ENCODE results near the gene C1QTNF2. TPM values are rescaled to one million over a fixed set of nuclear protein-coding genes. Genes with fewer than 3 reads are reported as not detected.

C1QTNF2 gene, protein sequence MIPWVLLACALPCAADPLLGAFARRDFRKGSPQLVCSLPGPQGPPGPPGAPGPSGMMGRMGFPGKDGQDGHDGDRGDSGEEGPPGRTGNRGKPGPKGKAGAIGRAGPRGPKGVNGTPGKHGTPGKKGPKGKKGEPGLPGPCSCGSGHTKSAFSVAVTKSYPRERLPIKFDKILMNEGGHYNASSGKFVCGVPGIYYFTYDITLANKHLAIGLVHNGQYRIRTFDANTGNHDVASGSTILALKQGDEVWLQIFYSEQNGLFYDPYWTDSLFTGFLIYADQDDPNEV
- total RNA-seq, result 0.07 TPM in 1 of 2 replicates, not detected in the other

DNA sequence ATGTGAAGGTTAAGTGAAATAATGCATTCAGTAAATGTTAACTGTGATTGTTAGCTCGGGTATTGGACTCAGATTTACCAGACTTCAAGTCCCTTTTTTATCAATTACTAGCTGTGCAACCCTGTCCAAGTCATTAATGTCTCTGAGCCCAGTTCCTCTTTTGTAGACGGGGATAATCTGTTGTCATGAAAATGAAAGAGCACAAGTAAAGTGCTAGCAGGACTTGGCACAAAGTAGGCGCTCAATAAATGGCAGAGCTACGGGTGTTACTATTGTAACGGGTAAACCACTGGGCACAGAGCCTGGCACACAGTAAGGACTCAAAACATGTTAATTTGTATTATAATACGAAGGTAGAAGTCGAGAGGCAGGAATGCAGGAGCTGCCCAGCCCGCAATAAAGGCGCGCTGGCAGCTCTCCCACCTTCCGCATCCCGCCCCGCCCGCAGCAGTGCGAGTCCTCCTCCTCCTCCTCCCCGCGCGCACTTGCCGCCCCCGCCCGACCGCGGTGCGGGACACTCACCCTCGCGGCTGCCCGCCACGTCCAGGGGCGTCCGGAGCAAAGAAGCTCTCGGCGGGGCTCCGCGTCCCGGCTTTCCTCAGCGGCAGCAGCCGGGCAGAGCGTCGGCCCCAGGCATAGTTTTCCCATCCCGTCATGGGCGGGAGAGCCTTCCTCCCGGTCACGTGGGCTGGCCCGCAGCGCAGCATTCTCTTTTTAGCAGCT is at the start of gene C1QTNF2:
Gene C1QTNF2 (minus strand): TSS at position 637 of the 723 bp plus-strand sequence. CDS start 15,615 bp downstream, outside the sequence.

DNA sequence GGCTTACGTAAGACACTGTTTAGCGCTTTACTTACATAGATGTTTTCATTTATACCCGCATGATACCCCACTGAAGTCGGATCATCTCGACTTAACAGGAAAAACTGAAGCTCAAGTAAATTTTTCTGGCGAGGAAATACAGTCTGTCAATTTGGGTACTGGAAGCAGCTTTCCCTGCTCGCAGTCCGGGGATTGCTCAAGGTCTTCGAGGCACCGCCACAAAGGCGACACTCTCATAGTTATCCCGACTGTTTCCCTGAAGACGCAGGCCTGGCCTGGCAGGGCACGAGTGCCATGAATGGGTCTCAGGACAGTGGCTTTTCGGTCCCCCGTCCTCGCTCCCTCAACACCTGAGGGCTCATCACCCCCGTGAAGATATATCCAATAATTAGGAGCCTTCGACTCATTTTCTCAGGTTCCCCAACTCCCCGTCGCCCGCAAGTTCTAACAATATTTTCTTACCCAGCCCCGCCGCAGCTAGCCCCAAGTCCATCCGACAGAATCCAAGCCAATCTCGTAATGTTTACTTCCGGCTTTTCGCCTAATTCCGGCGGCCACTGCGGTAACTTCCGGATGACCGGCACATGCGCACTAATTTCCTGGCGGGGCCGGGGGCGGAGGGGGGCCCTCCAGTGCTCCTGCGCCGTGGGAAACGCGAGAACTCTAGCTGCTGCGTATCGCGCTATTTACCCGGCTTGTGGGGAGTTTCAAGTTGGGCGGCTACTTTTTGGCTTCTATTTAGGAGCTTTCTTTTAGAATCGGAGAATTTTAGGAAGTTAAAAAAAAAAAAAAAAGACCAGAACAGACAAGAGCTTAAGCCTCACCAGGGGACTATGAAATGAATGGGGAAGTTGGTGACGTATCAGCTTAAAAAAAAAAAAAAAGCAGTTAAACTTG is 48.4 kb upstream of the C1QTNF2 start, which contains the start of gene SLU7:
Gene SLU7 (minus strand): TSS at position 521 of the 897 bp plus-strand sequence. CDS start 3,787 bp downstream, outside the sequence.

DNA sequence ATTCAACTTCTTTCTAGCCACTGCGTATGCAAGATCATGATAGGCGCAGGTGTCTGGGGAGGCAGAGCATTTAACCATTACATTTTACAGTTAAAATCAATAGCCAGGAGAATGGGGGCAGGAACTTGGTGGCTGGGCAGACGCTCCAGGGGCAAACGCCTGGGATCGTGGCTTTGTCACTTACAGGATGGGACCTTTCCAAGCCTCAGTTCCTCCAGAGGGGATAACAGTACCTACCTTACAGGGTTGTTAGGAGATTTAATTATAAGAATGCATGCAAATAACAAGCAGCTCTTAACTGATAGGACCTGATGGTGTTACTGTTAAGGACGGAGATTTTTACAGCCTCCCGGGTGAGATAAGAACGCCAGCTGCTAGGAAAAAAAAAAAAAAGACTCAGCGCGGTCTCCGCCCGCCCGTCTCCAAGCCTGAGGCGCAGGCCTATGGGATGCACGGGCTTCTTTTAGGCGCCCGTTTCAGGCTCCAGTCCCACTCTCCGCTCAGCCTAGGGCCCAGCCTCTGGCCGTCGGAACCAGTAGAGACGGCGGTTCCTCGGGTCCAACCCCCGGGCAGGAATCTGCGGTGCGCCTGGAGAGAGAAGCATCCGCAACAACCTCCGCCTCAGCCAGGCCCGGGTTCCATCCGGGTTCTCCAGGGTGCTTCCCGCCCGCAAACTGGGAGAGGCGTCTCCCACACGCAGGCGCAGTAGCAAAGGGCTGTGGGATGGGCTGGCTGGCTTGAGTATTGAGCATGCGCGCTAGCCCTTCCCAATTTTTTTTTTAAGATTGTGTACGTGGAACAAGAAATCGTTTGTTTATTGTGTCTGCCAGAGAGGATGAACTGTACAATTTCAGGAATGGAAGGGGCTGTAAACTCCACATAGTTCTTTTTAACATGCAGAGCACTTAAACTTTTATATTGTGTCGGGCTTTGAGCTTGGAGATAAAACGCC is 29.3 kb upstream of the C1QTNF2 start, which contains the start of gene FAM200C:
Gene FAM200C (minus strand): TSS at position 653 of the 952 bp plus-strand sequence. CDS start 4,564 bp downstream, outside the sequence.

DNA sequence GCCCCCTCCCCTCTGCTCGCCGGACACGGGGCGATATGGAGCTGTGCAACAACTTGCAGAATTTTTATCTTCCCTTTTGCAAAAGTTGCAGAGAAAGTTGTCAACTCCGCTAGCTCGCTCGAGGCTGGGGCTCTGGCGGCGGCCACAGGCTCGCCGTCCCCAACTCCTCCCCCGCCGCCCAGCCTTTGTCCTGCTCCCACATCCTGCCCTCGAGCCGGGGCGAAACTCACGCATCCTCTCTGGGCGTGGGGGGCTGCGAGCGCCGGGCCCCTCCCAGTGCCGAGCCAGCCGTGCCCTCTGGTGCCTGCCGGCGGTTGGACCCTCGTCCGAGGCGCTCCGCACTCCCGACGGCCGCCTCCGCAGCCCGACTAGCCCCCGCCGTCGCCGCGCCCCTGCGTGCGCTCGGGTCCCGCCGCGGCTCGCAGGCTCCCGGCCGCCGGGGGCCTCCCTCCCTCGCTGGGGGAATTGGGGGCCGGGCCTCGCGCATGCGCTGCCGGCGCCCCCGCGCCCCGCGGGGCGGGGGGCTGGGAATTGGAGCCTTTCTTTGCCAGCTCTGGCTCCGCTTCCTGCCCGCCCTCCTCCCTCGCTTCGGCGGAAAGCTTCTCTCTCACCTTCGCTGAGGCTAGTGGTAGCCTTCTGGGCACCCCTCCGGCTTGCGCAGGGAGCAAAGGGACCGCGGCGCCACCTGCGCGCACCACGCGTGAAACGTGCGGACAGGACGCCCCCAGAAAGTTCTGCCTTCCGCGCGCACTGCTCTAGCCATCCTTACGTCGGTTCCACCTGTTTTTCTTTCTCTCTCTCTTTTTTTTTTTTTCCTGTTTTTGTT is 58.1 kb downstream of the C1QTNF2 start, which contains the start of gene CCNJL:
Gene CCNJL (minus strand): TSS at position 431 of the 826 bp plus-strand sequence. CDS start 641 bp downstream, outside the sequence.

Other genes with a start within 250 kb of the C1QTNF2 start
- under 0.01 and 0.64 TPM in 2 replicates for gene FABP6, start 141.1 kb downstream of the C1QTNF2 start, total RNA-seq
- 4.1 and 4.9 TPM in 2 replicates for gene CCNJL, start 58.1 kb downstream of the C1QTNF2 start, total RNA-seq
- 1.7 and 3.8 TPM in 2 replicates for gene FAM200C, start 29.4 kb upstream of the C1QTNF2 start, total RNA-seq
- 66.6 and 67.3 TPM in 2 replicates for gene SLU7, start 48.5 kb upstream of the C1QTNF2 start, total RNA-seq
- 24.3 and 25.8 TPM in 2 replicates for gene PTTG1, start 51.2 kb upstream of the C1QTNF2 start, total RNA-seq